ENCODE data around the gene IGF2.

Gene IGF2

DNA sequence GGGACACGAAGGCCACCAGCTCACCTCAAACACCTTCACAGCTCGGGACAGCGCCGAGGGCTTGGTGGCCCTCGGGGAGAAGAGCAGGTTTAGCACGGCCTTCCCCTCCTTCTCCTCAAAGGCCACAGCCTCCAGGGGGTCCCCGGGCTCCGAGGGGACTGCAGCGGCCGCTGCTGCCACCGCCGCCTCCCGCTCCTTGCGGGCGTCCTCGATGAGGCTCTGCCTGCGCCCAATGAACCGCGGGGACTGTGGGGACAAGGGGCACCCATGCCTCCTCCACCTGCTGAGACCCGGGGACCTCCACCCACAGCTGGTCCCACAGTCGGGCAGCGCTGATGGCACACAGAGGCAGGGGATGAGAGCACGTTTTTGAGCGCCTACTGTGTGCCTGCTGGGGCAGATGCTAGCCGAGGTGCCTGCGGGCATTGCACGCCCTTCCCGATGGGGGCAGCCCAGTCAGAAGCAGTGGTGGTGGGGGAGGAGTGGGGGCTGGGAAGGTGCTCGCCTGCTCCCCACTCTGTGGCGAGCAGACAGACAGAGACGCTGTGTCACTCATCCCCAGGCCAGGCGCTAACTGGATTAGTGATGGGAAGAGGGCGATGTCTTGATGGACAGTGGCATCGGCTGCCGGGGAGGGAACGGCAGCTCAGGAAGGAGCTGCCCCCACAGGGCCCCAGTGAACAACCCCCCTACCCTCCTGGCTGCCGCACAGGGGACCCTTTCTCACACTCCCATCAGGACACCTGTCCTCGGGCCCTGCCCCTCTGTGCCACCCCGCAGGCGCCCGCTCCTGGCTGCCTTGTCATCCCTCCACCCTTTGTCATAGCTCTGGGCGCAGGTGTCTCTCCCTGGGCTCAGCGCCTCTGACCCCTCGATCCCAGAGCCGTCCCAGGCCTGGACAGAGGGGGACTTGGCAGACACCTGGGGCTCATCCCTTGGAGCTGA is 30.7 kb upstream of the IGF2 start:
- no peak for DNase-seq

DNA sequence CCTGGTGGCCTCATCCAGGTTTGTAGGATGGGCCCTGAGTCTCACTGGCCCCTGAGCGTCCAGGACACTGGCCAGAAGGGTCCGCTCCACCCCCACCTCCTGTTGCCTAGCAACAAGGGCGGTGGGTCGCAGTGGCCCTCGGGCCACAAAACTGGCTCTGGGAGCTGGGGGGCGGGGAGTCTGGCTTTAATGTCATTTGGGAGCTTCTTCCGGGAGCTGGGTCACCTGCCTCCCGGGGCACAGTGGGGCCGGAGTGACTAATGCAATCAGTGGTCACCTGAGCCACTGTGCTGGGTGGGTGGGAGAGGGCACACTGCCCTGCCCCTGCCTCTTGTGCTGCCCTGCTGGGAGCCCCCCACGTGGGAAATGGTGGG is 29.8 kb upstream of the IGF2 start:
- no peak for DNase-seq

DNA sequence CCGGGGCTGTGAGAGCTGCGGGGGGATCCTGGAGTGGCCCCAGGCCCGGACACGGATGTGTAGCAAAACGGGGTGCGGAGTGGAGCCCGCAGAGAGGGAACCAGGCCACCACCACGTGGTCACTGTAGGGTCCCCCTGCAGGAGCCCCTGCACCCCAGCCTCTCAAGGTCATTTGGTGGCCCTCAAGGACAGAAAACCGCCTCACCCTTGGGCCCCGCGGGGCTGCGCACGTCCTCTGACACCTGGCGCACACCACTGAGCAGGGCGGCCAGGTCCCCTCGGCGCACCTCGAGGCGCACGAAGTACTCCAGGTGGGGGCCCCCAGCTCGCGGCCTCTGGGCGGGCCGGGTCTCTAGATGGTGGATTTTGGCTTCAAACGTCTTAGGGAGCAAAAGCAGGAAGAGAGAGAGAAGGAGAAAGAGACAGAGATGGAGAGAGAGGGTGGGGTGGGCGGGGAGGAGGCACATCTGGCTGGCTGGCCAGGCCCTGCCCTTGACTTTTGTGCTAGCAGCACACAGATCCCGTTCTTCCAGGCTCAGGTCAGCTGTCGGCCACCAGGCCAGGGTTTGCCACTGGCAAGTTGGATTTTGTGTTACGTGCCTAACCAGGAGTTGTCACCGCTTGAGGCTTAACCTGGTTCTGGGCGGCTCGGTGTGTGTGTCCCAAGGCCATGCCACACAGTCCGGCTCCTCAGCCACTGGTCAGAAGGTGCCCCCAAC is 29.3 kb upstream of the IGF2 start:
- DNase-seq = no peak

DNA sequence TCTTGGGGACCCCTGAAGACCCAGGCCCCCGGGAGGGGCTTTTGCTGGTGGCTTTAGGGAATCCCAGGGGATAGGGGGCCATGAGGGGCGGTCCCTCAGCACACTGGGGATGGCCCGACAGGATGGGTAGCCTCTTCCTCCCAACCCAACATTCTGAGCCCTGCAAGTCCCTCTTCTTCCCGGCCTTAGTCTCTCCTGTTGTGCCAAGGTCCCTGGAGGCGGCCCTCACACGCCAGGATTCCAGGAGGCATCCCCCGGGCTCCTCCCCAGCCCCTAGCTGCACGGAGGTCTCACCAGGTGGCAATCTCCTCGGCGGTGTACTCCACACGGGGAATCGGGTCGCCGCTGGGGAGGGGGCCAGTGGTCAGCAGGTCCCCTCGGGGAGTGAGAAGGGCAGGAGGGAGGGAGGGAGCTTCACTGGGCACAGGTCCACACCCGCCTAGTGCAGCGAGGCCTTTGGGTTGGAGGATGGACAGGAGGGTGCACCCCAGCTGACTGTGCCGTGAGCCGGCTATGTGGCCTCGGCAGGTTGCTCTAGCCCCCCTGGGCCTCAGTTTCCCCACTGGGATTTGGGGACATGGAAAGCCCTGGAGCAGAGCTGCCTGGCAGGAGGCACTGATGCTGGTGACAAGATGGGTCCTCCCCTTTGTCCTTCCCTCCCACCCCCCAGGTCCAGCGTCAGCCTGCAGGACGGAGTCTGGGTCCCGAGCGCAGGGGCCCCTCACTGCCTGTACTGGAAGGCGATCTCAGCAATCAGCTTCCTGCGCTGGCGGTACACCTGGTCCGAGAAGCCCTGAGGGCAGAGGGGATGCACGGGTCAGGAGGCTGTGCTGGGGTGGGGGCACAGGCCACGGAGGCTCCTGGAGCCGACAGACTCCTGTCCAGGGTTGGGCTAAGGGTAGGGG is 28.2 kb upstream of the IGF2 start:
- DNase-seq = no peak

DNA sequence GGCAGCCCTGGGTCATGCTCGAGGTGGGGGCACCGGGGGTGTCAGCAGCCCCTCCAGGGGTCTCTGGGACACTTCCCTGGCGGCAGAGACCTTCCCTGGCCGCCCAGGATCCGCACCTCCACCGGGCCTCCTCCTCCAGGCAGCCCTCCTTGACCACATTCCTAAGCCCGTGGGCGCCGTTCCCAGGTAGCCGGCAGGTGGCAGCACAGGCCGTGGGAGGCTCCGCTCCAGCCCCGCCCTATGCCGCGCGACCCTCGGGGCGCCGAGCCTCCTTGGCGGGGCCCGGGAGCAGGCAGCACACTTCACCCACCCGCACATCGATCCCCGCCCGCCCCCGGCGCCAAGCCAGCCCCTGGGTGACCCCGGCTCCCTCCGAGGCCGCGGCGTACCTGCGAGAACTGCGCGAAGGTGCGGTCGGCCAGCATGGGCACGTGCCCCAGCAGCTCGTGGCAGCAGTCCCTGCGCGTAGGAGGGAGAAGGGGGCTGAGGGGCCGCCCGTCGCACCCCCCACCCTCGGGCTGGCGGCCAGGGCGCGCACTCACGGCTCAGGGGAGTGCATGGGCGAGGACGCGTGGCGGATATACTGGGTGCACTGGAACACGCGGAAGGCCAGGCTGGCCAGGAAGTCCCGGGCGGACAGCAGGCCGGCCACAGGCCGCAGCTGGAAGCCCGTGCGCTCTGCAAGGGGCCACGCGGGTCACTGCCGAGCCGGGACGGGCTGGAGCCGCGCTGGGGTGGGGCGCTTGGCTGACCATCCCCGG is 27.1 kb upstream of the IGF2 start:
- DNase-seq = no peak

DNA sequence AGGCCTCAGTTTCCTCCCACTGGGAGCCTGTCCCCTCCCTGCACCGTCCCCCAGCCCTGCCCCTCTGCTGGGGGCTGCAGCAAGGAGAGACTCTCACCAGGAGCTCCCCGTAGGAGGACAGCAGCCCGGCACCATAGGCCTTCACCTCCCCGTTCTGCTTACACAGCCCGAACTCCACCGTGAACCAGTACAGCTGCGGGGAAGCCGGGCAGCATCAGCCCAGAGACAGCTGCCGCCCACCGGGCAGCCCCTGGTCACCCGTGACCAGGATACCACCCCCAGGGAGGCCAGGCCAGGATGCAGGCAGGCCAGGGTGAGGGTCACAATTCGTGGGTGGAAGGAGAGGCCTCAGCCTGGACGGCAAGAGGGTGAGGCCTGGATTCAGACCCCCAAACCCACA is 26.4 kb upstream of the IGF2 start:
- no peak for DNase-seq

DNA sequence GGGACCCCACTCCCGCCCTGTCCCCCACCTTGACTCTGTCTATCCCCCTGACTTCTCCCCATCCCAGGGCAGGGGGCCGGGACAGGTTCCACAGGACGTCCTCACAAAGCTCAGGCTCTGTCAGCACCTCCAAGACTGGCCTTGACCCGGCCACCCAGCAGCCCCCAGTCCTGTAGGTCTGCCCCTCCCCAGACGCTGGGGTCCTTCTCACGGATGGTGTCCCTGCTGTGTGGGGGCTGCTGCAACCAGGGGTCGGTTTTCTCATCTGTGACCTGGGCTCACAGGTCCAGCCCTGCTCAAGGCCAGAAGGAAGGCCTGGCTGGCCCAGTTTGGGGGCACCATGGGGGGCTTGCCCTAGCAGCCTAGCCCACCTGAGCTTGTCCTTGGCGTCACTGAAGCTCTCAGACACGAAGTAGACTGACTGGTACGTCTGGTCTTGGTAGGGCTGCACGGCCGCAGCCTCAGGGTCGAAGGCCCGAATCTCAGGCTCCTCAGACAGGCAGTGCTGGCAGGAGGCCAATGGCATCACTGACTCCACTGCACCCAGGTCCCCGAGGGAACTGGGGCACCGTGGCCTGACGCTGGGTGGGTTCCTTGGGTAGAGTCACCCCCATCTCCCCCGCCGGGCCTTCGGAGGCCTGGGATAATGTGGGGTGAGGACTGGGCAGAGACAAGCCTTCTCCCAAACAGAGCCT is 25.8 kb upstream of the IGF2 start:
- DNase-seq = no peak

DNA sequence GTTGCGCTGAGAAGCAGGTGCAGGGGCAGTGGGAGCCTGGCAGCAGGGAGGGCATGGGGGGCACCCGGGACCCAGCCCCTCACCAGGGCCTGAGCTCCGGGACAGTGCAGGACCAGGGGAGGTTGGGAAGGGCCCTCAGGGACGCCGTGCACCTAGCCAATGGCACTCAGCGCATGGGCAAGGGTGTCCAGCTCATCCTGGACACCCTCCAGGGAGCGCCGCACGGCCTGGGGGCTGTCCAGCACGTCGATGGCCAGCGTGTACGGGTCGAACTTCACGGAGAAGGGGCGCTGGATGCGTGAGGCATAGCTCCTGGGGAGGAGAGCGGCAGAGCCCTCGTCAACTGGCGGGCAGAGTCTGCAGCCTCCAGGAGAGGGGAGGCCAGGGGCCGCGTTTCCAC is 24.9 kb upstream of the IGF2 start:
- no peak for DNase-seq

DNA sequence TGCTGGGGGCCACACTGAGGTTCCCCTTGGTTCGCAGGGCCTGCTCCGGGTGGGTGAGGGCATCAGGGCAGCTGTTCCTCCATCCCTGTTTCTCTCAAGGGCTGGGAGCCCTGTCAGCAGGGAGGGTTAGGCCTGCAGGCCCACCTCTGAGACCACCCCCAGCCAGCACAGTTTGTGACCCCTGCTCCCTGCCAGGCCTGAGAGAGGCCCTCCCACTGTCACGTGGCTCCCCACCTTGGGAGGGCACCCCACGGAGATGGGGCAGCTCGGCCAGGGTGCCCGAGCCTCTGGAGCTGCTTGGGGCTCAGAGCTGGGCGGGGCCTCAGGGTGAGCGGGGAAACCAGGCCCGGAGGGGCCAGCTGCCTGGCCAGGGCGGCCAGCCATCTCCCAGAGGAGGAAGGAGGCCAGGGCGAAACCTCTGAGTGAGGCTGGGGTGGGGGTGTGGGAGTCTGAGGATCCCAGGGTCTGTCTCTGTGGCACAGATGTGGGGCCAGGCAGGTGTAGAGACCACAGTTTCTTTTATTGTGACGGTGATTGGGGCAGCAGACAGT is 24.3 kb upstream of the IGF2 start:
- no peak for DNase-seq

DNA sequence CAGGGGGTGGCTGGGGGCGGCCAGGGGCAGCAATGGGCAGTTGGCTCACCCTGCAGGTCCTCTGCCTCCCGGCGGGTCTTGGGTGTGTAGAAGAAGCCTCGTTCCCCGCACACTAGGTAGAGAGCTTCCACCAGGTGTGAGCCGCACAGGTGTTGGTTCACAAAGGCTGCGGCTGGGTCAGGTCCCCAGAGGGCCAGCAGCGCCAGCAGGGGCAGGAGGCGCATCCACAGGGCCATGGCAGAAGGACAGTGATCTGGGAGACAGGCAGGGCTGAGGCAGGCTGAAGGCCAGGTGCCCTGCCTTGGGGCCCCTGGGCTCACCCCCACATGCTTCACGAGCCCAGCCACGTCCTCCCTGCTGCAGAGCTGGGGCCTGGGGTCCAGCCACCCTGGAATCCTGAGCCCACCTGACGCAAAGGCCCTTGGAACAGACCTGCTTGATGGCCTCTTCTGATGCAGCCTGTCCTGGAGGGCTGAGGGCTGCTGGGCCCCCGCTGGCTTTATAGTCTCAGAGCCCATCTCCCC is 21.6 kb upstream of the IGF2 start, which contains the start of gene INS:
Gene INS, minus strand, starts transcription at position 474 of the 524 bp plus-strand sequence. Its CDS starts 238 bp downstream, at position 236.
- DNase-seq = no peak

DNA sequence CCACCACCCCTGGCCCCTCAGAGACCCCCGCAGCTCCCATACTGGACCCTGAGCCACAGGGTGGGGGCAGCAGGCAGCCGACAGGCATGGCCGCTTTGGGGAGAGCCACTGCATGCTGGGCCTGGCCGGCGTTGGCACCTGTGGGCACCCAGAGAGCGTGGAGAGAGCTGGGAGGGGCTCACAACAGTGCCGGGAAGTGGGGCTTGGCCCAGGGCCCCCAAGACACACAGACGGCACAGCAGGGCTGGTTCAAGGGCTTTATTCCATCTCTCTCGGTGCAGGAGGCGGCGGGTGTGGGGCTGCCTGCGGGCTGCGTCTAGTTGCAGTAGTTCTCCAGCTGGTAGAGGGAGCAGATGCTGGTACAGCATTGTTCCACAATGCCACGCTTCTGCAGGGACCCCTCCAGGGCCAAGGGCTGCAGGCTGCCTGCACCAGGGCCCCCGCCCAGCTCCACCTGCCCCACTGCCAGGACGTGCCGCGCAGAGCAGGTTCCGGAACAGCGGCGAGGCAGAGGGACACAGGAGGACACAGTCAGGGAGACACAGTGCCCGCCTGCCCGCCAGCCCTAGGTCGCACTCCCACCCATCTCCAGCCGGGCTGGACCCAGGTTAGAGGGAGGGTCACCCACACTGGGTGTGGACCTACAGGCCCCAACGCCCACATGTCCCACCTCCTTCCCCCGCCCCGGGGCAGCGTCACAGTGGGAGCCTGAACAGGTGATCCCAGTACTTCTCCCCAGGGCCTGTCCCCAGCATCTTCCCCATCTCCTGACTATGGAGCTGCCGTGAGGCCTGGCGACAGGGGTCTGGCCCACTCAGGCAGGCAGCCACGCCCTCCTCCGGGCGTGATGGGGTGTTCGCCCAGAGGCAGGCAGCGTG is 20.6 kb upstream of the IGF2 start:
- DNase-seq = no peak

DNA sequence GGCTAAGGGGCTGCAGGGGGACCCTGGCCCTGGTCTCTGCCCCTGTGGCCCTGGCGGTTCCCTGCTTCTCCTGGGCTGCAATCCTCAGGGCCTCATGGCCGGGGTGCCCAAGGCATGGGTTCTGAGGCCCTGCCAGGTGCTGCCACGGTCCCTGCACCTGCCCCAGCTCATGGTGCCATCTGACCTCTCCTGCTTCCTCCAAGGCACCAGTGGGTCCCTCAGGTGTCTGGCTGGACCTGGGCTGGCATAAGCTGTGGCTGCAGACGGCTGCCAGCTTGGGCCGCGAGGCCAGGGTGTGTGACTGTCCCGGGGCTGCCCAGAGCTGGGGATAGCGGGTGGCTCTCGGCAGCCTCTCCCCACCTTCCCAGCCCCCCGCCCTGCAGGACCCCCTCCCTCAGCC is 19.8 kb upstream of the IGF2 start:
- no peak for DNase-seq

DNA sequence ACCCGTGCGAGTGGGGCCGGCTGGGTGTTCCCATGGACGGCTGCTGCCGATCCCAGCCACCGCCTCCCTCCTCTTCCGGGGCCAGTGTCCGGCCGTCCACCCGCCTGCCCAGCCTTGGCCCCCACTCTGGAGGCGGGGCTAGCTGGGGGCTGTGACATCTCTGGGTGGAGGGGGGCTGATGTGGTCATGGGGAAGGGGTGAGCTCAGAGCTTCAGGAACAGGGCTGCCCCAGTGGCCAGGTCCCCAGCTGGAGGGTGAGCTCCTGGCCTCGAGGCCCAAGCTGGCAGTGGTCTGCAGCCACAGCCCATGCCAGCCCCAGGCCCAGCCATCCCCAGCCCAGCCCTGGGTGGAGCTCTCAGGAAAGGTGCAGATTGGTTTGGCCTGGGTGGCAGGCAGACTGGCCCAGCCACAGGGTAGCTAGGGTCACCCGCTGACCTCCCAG is 19.1 kb upstream of the IGF2 start:
- no peak for DNase-seq

DNA sequence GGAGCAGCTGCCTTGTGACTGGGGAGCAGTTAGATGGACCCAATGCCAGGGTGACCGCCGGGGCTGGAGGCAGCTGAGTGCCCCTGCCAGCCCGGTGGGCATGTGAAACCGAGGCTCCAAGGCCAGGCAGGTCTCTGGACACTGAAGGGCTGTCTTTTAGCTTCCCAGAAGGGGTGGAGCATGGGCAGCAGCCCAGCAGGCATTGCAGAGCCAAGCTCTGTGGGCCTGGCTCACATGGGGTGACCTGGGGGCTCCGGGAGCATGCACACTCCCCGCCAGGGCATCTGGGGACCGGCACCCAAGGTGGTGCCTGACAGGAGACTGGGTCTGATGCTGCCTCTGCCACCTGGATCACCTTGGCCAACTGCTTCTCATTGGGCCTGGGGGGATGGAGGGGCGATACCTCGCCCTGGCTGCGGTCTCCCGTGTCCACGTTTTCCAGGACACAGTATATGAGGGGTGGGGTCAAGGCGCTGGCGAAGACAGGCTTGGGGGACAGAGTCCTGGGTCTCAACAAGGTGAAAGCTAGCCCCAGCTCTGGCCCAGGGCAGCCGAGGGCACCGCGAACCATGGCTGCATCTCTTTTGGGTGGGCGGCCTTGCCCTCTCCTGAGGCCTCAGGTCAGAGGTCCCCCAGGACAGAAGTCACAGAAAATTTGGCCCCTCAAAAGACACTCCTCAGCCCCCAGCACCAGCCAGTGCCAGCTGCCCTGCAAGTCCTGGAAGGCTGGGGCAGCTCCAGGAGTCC is 18.3 kb upstream of the IGF2 start:
- no peak for DNase-seq

DNA sequence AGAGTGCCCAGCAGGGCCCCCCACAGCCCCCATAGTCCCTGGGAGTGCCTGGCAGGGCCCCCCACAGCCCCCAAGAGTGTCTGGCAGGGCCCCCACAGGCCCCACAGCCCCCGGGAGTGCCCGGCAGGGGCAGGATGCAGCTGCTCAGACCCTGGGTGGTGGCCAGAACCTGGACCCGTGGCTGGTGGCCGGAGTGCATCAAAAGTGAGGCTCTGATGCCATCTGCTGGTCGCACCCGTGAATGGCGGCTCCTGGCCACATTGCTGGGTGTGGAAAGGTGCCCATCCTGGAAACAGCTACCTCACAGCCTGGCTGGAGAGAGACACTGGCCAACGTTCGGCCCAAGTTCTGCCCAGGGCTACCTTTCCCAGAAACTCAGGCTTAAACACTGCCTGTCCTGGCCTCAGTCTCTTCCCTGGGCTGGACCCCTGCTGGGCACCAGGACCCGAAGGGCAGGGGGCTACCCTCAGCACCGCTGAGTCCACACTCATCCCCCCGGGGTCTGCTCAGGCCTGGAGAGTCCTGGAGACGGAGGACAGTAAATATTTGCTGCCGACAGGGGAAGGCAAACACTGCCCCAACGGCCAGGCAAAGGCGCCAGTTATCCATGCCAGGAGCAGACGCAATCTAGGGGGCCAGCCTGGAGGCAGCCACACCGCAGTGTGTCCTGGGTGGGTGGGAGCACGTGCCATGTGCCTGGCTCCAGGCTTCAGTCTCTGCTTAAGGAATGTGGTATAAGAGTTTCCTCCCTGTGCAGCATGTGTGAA is 17.4 kb upstream of the IGF2 start:
- DNase-seq = no peak

DNA sequence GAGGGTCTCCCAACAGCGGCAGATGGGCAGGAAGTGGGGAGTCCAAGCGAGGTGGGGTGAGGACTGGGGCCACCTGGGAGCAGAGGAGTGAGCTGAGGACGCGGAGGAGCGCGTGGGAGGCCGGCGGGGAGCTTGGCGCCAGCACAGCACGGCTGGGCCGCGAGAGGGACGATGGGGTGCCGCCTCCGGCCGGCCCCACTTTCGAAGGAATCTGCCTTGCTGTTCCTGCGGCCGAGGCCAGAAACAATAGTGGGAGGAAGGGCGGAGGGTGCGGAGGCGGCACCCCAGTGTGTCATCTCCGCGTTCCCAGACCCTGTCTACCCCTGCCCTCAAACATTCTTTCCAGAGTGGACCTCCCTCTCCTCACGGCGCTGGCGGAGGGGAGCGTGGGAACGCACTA is 16.3 kb upstream of the IGF2 start:
- DNase-seq = no peak

DNA sequence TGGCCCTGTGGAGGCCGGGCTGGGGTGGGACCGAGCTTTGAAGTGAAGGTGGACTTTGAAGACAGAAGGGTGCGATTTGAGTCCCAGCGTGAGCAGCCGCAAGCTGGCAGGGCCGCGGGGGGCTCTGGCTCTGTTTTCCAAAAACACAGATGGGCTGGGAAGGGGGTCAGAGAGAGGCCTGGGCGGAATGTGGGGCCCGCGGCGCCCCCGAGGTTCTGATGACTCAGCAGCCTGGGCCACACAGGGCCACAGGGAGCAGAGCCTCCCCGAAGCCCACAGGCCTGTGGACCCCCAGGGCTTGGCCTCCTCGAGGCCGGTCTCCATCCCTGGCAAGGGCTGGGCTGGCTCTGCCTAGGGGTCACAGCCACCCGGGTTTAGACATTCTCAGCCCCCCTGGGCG is 15.7 kb upstream of the IGF2 start:
- DNase-seq = no peak

DNA sequence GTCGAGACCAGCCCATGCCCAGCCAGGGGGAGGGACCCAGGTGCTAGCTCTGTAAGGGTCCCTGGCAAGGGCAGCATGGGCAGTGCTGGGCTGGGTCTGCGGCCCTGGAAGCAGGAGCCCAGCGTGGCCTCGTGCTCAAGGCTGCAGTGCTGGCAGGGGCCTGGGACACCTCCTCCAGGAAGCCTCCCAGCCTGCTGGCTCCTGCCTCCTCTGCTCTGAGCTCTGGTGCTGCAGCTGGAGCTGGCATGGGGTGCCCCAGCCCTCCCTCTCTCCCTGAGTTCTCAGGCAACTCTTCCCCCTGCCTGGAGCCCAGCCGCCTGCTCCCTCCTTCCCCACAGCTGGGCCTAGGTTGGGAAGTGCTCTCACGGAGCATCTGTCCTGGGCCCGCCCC is 15.0 kb upstream of the IGF2 start:
- DNase-seq = no peak

All from NCI-H187 (cell line).